ENCODE measurements around the gene DYSF.

The DYSF gene

GRCh38 chr2:71721362-71721665, 268.0 kb downstream of the DYSF start:
- Mint-ChIP-seq H3K9me3 (peaks cover 13% of the 10 kb centered on the region), H3K36me3 (ENCODE audit: low read depth) (no peaks in the 10 kb centered on the region), H3K4me1 (ENCODE audit: low read depth) (no peaks in the 10 kb centered on the region), H3K27me3 (no peaks in the 10 kb centered on the region), H3K4me3 (no peak overlapping the region), H3K27ac (no peak overlapping the region)

GRCh38 chr2:71721669-71722068, 268.3 kb downstream of the DYSF start:
- H3K4me3 Mint-ChIP-seq, result no peak overlapping the region
- peaks cover 13% of the 10 kb centered on the region for H3K9me3 Mint-ChIP-seq
- no peaks in the 10 kb centered on the region for H3K27me3 Mint-ChIP-seq
- H3K4me1 Mint-ChIP-seq (ENCODE audit: low read depth), result no peaks in the 10 kb centered on the region
- no peak overlapping the region for H3K27ac Mint-ChIP-seq
- H3K36me3 Mint-ChIP-seq (ENCODE audit: low read depth), result no peaks in the 10 kb centered on the region

- H3K27ac Mint-ChIP-seq, result no peak overlapping the region
- no peaks in the 10 kb centered on the region for H3K36me3 Mint-ChIP-seq (ENCODE audit: low read depth)
- H3K4me1 Mint-ChIP-seq (ENCODE audit: low read depth), result no peaks in the 10 kb centered on the region
- no peak overlapping the region for H3K4me3 Mint-ChIP-seq
- no peaks in the 10 kb centered on the region for H3K27me3 Mint-ChIP-seq
- H3K9me3 Mint-ChIP-seq, result peaks cover 13% of the 10 kb centered on the region
These were observed 268.9 kb downstream of the DYSF start for GRCh38 chr2:71722286-71722685.

- no peak overlapping the region for H3K27ac Mint-ChIP-seq
- H3K36me3 Mint-ChIP-seq (ENCODE audit: low read depth), result no peaks in the 10 kb centered on the region
- H3K27me3 Mint-ChIP-seq, result no peaks in the 10 kb centered on the region
- H3K4me1 Mint-ChIP-seq (ENCODE audit: low read depth), result no peaks in the 10 kb centered on the region
- peaks cover 13% of the 10 kb centered on the region for H3K9me3 Mint-ChIP-seq
- H3K4me3 Mint-ChIP-seq, result no peak overlapping the region
These were observed 271.4 kb downstream of the DYSF start for GRCh38 chr2:71724793-71725192.

- Mint-ChIP-seq H3K36me3 (ENCODE audit: low read depth) (no peaks in the 10 kb centered on the region), H3K4me1 (ENCODE audit: low read depth) (no peaks in the 10 kb centered on the region), H3K27me3 (no peaks in the 10 kb centered on the region), H3K4me3 (no peak overlapping the region), H3K9me3 (peaks cover 13% of the 10 kb centered on the region), H3K27ac (no peak overlapping the region)
These were observed 272.5 kb downstream of the DYSF start for GRCh38 chr2:71725836-71726235.

GRCh38 chr2:71727562-71727961, 274.2 kb downstream of the DYSF start:
- Mint-ChIP-seq H3K4me3 (no peak overlapping the region), H3K27me3 (no peaks in the 10 kb centered on the region)

GRCh38 chr2:71728036-71728435, 274.7 kb downstream of the DYSF start:
- Mint-ChIP-seq H3K9me3 (peaks cover 9% of the 10 kb centered on the region), H3K4me1 (ENCODE audit: low read depth) (no peaks in the 10 kb centered on the region), H3K27ac (no peak overlapping the region), H3K4me3 (no peak overlapping the region), H3K27me3 (no peaks in the 10 kb centered on the region), H3K36me3 (ENCODE audit: low read depth) (no peaks in the 10 kb centered on the region)

More at GRCh38 chr2:71727562-71727961, 274.2 kb downstream of the DYSF start:
- H3K27ac Mint-ChIP-seq, result no peak overlapping the region
- H3K36me3 Mint-ChIP-seq (ENCODE audit: low read depth), result no peaks in the 10 kb centered on the region
- H3K4me1 Mint-ChIP-seq (ENCODE audit: low read depth), result no peaks in the 10 kb centered on the region
- H3K9me3 Mint-ChIP-seq, result peaks cover 8% of the 10 kb centered on the region

GRCh38 chr2:71730785-71731383, 277.5 kb downstream of the DYSF start:
- peaks cover 8% of the 10 kb centered on the region for H3K9me3 Mint-ChIP-seq
- no peaks in the 10 kb centered on the region for H3K36me3 Mint-ChIP-seq (ENCODE audit: low read depth)
- H3K4me3 Mint-ChIP-seq, result no peak overlapping the region
- no peaks in the 10 kb centered on the region for H3K27me3 Mint-ChIP-seq
- no peak overlapping the region for H3K27ac Mint-ChIP-seq
- no peaks in the 10 kb centered on the region for H3K4me1 Mint-ChIP-seq (ENCODE audit: low read depth)

- Mint-ChIP-seq H3K9me3 (peaks cover 15% of the 10 kb centered on the region), H3K36me3 (ENCODE audit: low read depth) (no peaks in the 10 kb centered on the region), H3K27ac (no peak overlapping the region), H3K27me3 (peaks cover 6% of the 10 kb centered on the region), H3K4me1 (ENCODE audit: low read depth) (no peaks in the 10 kb centered on the region), H3K4me3 (no peak overlapping the region)
These were observed 281.3 kb downstream of the DYSF start for GRCh38 chr2:71734620-71735019.

- Mint-ChIP-seq H3K27me3 (peaks cover 14% of the 10 kb centered on the region), H3K4me1 (ENCODE audit: low read depth) (no peaks in the 10 kb centered on the region), H3K36me3 (ENCODE audit: low read depth) (no peaks in the 10 kb centered on the region), H3K9me3 (peaks cover 15% of the 10 kb centered on the region), H3K4me3 (no peak overlapping the region), H3K27ac (no peak overlapping the region)
These were observed 282.3 kb downstream of the DYSF start for GRCh38 chr2:71735676-71736075.
